PC-3 (cell line): ENCODE measurements around the gene EPB41L2. TPM values are rescaled to one million over a fixed set of nuclear protein-coding genes. Genes with fewer than 3 reads are reported as not detected.

ENCODE experiments used
- ATAC-seq: fragments of 200-7000 bp; cut with Tn5 transposase; 2 replicates; pipeline ENCODE4 v1.9.1; 2020; ENCODE audit warnings: mild to moderate bottlenecking, moderate library complexity
- BruUV-seq: library from RNA; stranded (reverse); fragments of 400-500 nt; replicated peaks from 2 replicates; lab custom pipeline; 2021; lab: Mats Ljungman, UMichigan
- CTCF ChIA-PET: fragments of 300-600 bp; sonication (Branson Sonifier 250); formaldehyde crosslinking; loops from one replicate; lab custom pipeline; 2022; ENCODE audit warnings: antibody characterized with exemption; lab: Charles Lee
- POLR2A ChIA-PET: fragments of 300-600 bp; sonication (Branson Sonifier 250); formaldehyde crosslinking; loops from one replicate; lab custom pipeline; 2022; ENCODE audit warnings: antibody characterized with exemption; ENCODE audit not compliant: unreplicated experiment; lab: Charles Lee
- DNase-seq: peaks from one replicate; pipeline ENCODE4 v3.0.0-alpha.2; 2015
- H2AFZ ChIP-seq: fragments of 300-600 bp; sonication (generic); 2 replicates; pipeline ENCODE4 v1.6.0; 2016; ENCODE audit warnings: antibody characterized with exemption, low read length
- H3F3A ChIP-seq: fragments of 300-600 bp; sonication (generic); one replicate; pipeline ENCODE4 v1.6.0; 2017; ENCODE audit warnings: antibody characterized with exemption, low read length, control low read depth, mild to moderate bottlenecking; ENCODE audit not compliant: unreplicated experiment
- H3K27ac ChIP-seq: fragments of 300-600 bp; sonication (generic); 2 replicates; pipeline ENCODE4 v1.5.1; 2016; ENCODE audit warnings: mild to moderate bottlenecking, low read length
- H3K27me3 ChIP-seq: fragments of 300-600 bp; sonication (generic); 2 replicates; pipeline ENCODE4 v1.6.1; 2016; ENCODE audit warnings: low read length, mixed read lengths
- H3K36me3 ChIP-seq: fragments of 300-600 bp; sonication (generic); 2 replicates; pipeline ENCODE4 v1.6.1; 2016; ENCODE audit warnings: low read depth, mixed run types, low read length, mixed read lengths
- H3K4me1 ChIP-seq: fragments of 300-600 bp; sonication (generic); 2 replicates; pipeline ENCODE4 v1.5.1; 2016; ENCODE audit warnings: low read length; ENCODE audit not compliant: insufficient read depth
- H3K4me2 ChIP-seq: fragments of 300-600 bp; sonication (generic); 2 replicates; pipeline ENCODE4 v1.6.0; 2016; ENCODE audit warnings: low read length
- H3K4me3 ChIP-seq: fragments of 300-600 bp; sonication (generic); 2 replicates; pipeline ENCODE4 v1.5.1; 2016; ENCODE audit warnings: mild to moderate bottlenecking, low read length, mixed read lengths
- H3K79me2 ChIP-seq: fragments of 300-600 bp; sonication (generic); 2 replicates; pipeline ENCODE4 v1.6.1; 2017; ENCODE audit warnings: low read length, mixed read lengths
- H3K9ac ChIP-seq: fragments of 300-600 bp; sonication (generic); 2 replicates; pipeline ENCODE4 v1.6.0; 2016; ENCODE audit warnings: mild to moderate bottlenecking, low read length
- H3K9me2 ChIP-seq: fragments of 300-600 bp; sonication (generic); replicated peaks from 2 replicates; pipeline ENCODE4 v1.6.1; 2016; ENCODE audit warnings: mixed run types, low read length, mixed read lengths
- H3K9me3 ChIP-seq: fragments of 300-600 bp; sonication (generic); 2 replicates; pipeline ENCODE4 v1.6.1; 2016; ENCODE audit warnings: low read length, mixed read lengths
- H4K20me1 ChIP-seq: fragments of 300-600 bp; sonication (generic); 2 replicates; pipeline ENCODE4 v1.6.1; 2016; ENCODE audit warnings: low read length, mixed read lengths
- EZH2 ChIP-seq: fragments of 300-600 bp; sonication (generic); IDR thresholded peaks from one replicate; pipeline ENCODE4 v1.6.1; 2017; ENCODE audit warnings: antibody characterized with exemption, mild to moderate bottlenecking, low read length; ENCODE audit not compliant: unreplicated experiment
- EZH2phosphoT487 ChIP-seq: fragments of 300-600 bp; sonication (generic); IDR thresholded peaks from 2 replicates; pipeline ENCODE4 v1.6.1; 2018; ENCODE audit warnings: mild to moderate bottlenecking, antibody characterized with exemption, low read length, borderline replicate concordance
- intact Hi-C: fragments of 100-400 bp; cut with micrococcal nuclease; formaldehyde crosslinking; loops from 2 replicates; pipeline ENCODE4 v1.9.0; 2023
- total RNA-seq: library from RNA; depleted of rRNA; stranded (reverse); fragments of >200 nt; gene quantifications from 2 replicates; pipeline ENCODE4 v1.2.3, GENCODE V29; 2014
- TF ChIP-seq, protein P1 (sequence below): fragments of 300-600 bp; sonication (generic); conservative IDR thresholded peaks from 2 replicates; pipeline ENCODE4 v1.5.1; 2017; ENCODE audit warnings: antibody characterized with exemption, low read depth, mild to moderate bottlenecking, low read length

Gene EPB41L2
- total RNA-seq, 1 experiment from 2014 or later, result 26.9 TPM

DNA sequence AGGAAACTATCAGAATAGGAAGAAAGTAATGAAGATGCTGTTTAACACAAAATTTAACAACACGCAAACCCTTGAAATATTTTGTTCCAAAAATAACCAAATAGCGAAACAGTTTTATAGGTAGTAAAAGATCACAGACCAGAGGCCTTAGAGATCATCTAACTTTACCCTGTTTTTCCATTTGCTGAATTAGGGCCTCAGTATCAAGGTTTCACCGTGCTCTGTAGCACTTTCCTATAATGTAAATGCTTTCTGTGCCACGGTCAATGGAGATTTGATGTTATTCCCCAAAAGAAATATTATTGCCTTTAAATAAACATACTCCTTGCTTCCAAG, 23.7 kb downstream of the EPB41L2 start:
- ATAC-seq (no peak), DNase-seq (no peak)
- Histone ChIP-seq H4K20me1 (no peaks in the 10 kb centered on the region; the same call in 1 of the 2 replicates), H3K4me3 (no peak overlapping the region), H3K4me2 (no peak overlapping the region), H3K9ac (no peak overlapping the region), H3K27me3 (no peaks in the 10 kb centered on the region), H3K27ac (no peak overlapping the region), H3K79me2 (peaks cover 68% of the 10 kb centered on the region), H3F3A (no peaks in the 10 kb centered on the region), H3K9me3 (no peaks in the 10 kb centered on the region), H3K4me1 (0 out of 2 replicates have a peak, but pooled peaks cover 3% of the 10 kb centered on the region), H2AFZ (no peak overlapping the region), H3K36me3 (no peaks in the 10 kb centered on the region), H3K9me2 (no peaks in the 10 kb centered on the region)
- intact Hi-C loops, result no loop called here
- POLR2A ChIA-PET, result no interaction called here
- no TSS peak for BruUV-seq
- TF ChIP-seq, protein P1, sequence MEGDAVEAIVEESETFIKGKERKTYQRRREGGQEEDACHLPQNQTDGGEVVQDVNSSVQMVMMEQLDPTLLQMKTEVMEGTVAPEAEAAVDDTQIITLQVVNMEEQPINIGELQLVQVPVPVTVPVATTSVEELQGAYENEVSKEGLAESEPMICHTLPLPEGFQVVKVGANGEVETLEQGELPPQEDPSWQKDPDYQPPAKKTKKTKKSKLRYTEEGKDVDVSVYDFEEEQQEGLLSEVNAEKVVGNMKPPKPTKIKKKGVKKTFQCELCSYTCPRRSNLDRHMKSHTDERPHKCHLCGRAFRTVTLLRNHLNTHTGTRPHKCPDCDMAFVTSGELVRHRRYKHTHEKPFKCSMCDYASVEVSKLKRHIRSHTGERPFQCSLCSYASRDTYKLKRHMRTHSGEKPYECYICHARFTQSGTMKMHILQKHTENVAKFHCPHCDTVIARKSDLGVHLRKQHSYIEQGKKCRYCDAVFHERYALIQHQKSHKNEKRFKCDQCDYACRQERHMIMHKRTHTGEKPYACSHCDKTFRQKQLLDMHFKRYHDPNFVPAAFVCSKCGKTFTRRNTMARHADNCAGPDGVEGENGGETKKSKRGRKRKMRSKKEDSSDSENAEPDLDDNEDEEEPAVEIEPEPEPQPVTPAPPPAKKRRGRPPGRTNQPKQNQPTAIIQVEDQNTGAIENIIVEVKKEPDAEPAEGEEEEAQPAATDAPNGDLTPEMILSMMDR, result no peak
- TF ChIP-seq EZH2 (no peak), EZH2phosphoT487 (no peak)
- CTCF ChIA-PET, result no interaction called here

DNA sequence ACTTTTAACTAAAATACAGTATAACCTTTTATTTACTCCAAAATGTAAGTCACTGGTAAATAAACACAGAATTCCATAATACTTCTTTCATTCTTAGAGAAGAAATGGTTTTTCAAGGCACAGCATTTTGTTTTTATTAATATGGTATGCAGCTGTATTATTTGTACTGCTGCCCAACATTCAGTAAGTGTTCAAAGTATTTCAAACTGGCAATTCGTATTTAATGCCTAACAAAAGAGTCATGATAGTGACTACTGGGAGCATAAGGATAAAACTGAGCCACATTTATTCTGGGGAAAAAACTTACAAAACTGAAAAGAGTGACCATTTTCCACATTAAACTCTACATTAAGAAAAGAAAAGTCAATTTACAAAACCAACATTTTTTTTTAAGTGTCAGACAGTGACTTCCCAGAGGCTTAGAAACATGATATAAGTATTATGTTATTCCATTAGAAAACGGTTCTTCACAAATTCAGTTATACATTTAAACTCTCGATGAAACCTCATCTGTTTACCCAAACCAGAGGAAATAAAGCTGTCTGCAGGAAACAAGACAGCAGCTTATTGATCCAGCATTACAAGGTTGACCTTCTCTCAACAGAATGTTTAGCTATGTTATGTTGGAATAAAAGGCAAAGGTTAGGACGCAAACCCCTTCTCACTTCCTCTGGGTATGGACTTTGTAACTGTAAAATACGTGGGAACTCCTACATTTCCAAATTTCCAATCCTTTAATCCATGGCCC, 24.3 kb downstream of the EPB41L2 start:
- ATAC-seq (no peak), DNase-seq (no peak)
- TF ChIP-seq, protein P1, result no peak
- TF ChIP-seq EZH2phosphoT487 (no peak), EZH2 (no peak)
- Histone ChIP-seq H3F3A (no peaks in the 10 kb centered on the region), H3K9me3 (no peaks in the 10 kb centered on the region), H3K4me2 (no peak overlapping the region), H3K36me3 (no peaks in the 10 kb centered on the region), H3K27ac (no peak overlapping the region), H3K4me1 (0 out of 2 replicates have a peak, but pooled peaks cover 3% of the 10 kb centered on the region), H2AFZ (no peak overlapping the region), H3K9me2 (no peaks in the 10 kb centered on the region), H3K79me2 (peaks cover 72% of the 10 kb centered on the region), H3K9ac (no peak overlapping the region), H3K27me3 (no peaks in the 10 kb centered on the region), H3K4me3 (no peak overlapping the region), H4K20me1 (no peaks in the 10 kb centered on the region; the same call in 1 of the 2 replicates)
- no TSS peak for BruUV-seq
- CTCF ChIA-PET, result no interaction called here
- intact Hi-C loops, result no loop called here
- POLR2A ChIA-PET, result no interaction called here
